Measurements from ENCODE around the gene TMEM240. TPM values are rescaled to one million over a fixed set of nuclear protein-coding genes. Genes with fewer than 3 reads are reported as not detected.

Gene TMEM240
- total RNA-seq, result 0.31 TPM in 1 of 2 replicates, not detected in the other

GRCh38 chr1:1540090-1540817, at the start of gene TMEM240:
Gene TMEM240 (minus strand): TSS chr1:1540624. CDS start chr1:1540346, 278 bp downstream.
- H3K27ac Mint-ChIP-seq, result no peak within 1 kb of the TSS
- peaks cover 15% of the 10 kb centered on the region for H3K36me3 Mint-ChIP-seq (ENCODE audit: low read depth)
- peak within 1 kb of the TSS; percentile 72 for H3K4me3 Mint-ChIP-seq
- H3K4me1 Mint-ChIP-seq, result peaks cover 4% of the 10 kb centered on the region
- ChIA-PET POLR2A (no interaction called here), CTCF (no interaction called here)
- H3K27me3 Mint-ChIP-seq, result peaks cover 2% of the 10 kb centered on the region
- H3K9me3 Mint-ChIP-seq, result no peaks in the 10 kb centered on the region
- DNase-seq (no peak), ATAC-seq (ENCODE audit: low read depth) (peak; percentile 81)
- TF ChIP-seq CTCF (IDR thresholded peaks at IDR 0.05), result no peak
- intact Hi-C loops (cut with micrococcal nuclease), result no loop called here

GRCh38 chr1:1583347-1584010, 43.1 kb upstream of the TMEM240 start:
- DNase-seq (no peak), ATAC-seq (ENCODE audit: low read depth) (no peak)
- POLR2A ChIA-PET, result interaction anchor here (0.6 kb wide), 1 partner anchor 97 kb away, joined by 7 read pairs; no protein-coding TSS in a partner anchor
- no peaks in the 10 kb centered on the region for H3K36me3 Mint-ChIP-seq (ENCODE audit: low read depth)
- no peak overlapping the region for H3K4me3 Mint-ChIP-seq
- H3K9me3 Mint-ChIP-seq, result no peaks in the 10 kb centered on the region
- no peak overlapping the region for H3K27ac Mint-ChIP-seq
- H3K27me3 Mint-ChIP-seq, result peaks cover 24% of the 10 kb centered on the region
- intact Hi-C loops (cut with micrococcal nuclease), result no loop called here
- H3K4me1 Mint-ChIP-seq, result no peaks in the 10 kb centered on the region
- no peak for TF ChIP-seq CTCF (IDR thresholded peaks at IDR 0.05)
- CTCF ChIA-PET, result no interaction called here

GRCh38 chr1:1582585-1583346, 42.3 kb upstream of the TMEM240 start:
- DNase-seq (no peak), ATAC-seq (ENCODE audit: low read depth) (no peak)
- Mint-ChIP-seq H3K9me3 (no peaks in the 10 kb centered on the region), H3K4me1 (no peaks in the 10 kb centered on the region), H3K4me3 (no peak overlapping the region), H3K27ac (no peak overlapping the region), H3K27me3 (peaks cover 22% of the 10 kb centered on the region), H3K36me3 (ENCODE audit: low read depth) (no peaks in the 10 kb centered on the region)
- no peak for TF ChIP-seq CTCF (IDR thresholded peaks at IDR 0.05)
- CTCF ChIA-PET, result no interaction called here
- POLR2A ChIA-PET, result interaction anchor here (0.6 kb wide), 1 partner anchor 98 kb away, joined by 7 read pairs; no protein-coding TSS in a partner anchor
- intact Hi-C loops (cut with micrococcal nuclease), result no loop called here

- Mint-ChIP-seq H3K4me1 (peaks cover 14% of the 10 kb centered on the region), H3K36me3 (ENCODE audit: low read depth) (peaks cover 10% of the 10 kb centered on the region), H3K9me3 (no peaks in the 10 kb centered on the region), H3K27ac (no peak overlapping the region), H3K27me3 (peaks cover 20% of the 10 kb centered on the region), H3K4me3 (no peak overlapping the region)
- no peak for TF ChIP-seq CTCF (IDR thresholded peaks at IDR 0.05)
- POLR2A ChIA-PET, result interaction anchor here (0.6 to 1.3 kb wide), 2 partner anchors 37 to 182 kb away, joined by 3 to 7 read pairs; partner anchors contain the start of gene MIB2
- CTCF ChIA-PET, result no interaction called here
- no peak for DNase-seq
- intact Hi-C loops (cut with micrococcal nuclease), result no loop called here
- ATAC-seq (ENCODE audit: low read depth), result no peak
Measured at GRCh38 chr1:1578371-1578940, 38.0 kb upstream of the TMEM240 start.

All from activated B cell treated with CpG ODN at 0.5 μM for 24 hours (primary cell).